HepG2 (cell line): Measurements from ENCODE around the gene MARCHF9. TPM values are rescaled to one million over a fixed set of nuclear protein-coding genes. Genes with fewer than 3 reads are reported as not detected.

Experiments used
- AKAP8 ChIP-seq: sonication (generic); formaldehyde crosslinking; IDR thresholded peaks from 2 replicates; pipeline ENCODE4 v1.5.1; 2020; ENCODE audit warnings: mild to moderate bottlenecking, missing genetic modification reagents
- ATF4 ChIP-seq, 2 experiments: fragments of 450-650 bp in 1 of 2; sonication (generic) in 1 of 2; formaldehyde crosslinking; IDR thresholded peaks; 2 replicates each; pipeline versions ENCODE4 v1.5.0 to v1.8.0; 2020 to 2022; ENCODE audit warnings: mild to moderate bottlenecking in 1 of 2, missing genetic modification reagents in 1 of 2
- CENPBD1 ChIP-seq: sonication (generic); formaldehyde crosslinking; IDR thresholded peaks from 2 replicates; pipeline ENCODE4 v1.8.0; 2022; ENCODE audit warnings: missing genetic modification reagents, low read depth, mild to moderate bottlenecking, borderline replicate concordance
- CERS6 ChIP-seq: sonication (generic); formaldehyde crosslinking; IDR thresholded peaks from 2 replicates; pipeline ENCODE4 v1.5.0; 2020; ENCODE audit warnings: missing genetic modification reagents
- FOXO4 ChIP-seq: sonication (generic); formaldehyde crosslinking; conservative IDR thresholded peaks from 2 replicates; pipeline ENCODE4 v1.8.1; 2023; ENCODE audit warnings: missing genetic modification reagents
- GZF1 ChIP-seq: sonication (generic); formaldehyde crosslinking; IDR thresholded peaks from 2 replicates; pipeline ENCODE4 v1.5.1; 2020; ENCODE audit warnings: mild to moderate bottlenecking, missing genetic modification reagents
- IKZF5 ChIP-seq: IDR thresholded peaks from 2 replicates; pipeline ENCODE4 v1.6.1; 2018; ENCODE audit warnings: missing genetic modification reagents, mild to moderate bottlenecking, missing compliant biosample characterization
- KAT8 ChIP-seq: IDR thresholded peaks from 2 replicates; pipeline ENCODE4 v1.6.1; 2016; ENCODE audit warnings: missing genetic modification reagents, missing compliant biosample characterization
- KMT2B ChIP-seq: IDR thresholded peaks from 2 replicates; pipeline ENCODE4 v1.6.1; 2016; ENCODE audit warnings: missing genetic modification reagents, missing compliant biosample characterization
- PRPF4 ChIP-seq: fragments of 200-400 bp; formaldehyde crosslinking; IDR thresholded peaks from 2 replicates; pipeline ENCODE4 v1.6.1; 2016; ENCODE audit warnings: low read length, low read depth; ENCODE audit not compliant: poor library complexity, severe bottlenecking
- SRSF4 ChIP-seq: fragments of 200-400 bp; formaldehyde crosslinking; IDR thresholded peaks from one replicate; pipeline ENCODE4 v1.6.1; 2018; ENCODE audit warnings: mild to moderate bottlenecking, low read depth, low read length, moderate library complexity; ENCODE audit not compliant: poor library complexity, severe bottlenecking
- TFDP1 ChIP-seq: IDR thresholded peaks from 2 replicates; pipeline ENCODE4 v1.6.1; 2016; ENCODE audit warnings: missing compliant biosample characterization, missing genetic modification reagents, borderline replicate concordance
- ZBTB14 ChIP-seq: sonication (generic); formaldehyde crosslinking; IDR thresholded peaks from 2 replicates; pipeline ENCODE4 v1.4.0; 2020; ENCODE audit warnings: missing genetic modification reagents
- ZFX ChIP-seq: sonication (generic); formaldehyde crosslinking; IDR thresholded peaks from 2 replicates; pipeline ENCODE4 v1.4.0; 2020; ENCODE audit warnings: mild to moderate bottlenecking, low read depth, missing genetic modification reagents, moderate library complexity
- ZNF263 ChIP-seq: sonication (generic); formaldehyde crosslinking; IDR thresholded peaks from 2 replicates; pipeline ENCODE4 v1.4.0; 2020; ENCODE audit warnings: missing genetic modification reagents
- ZNF331 ChIP-seq: sonication (generic); formaldehyde crosslinking; IDR thresholded peaks from 2 replicates; pipeline ENCODE4 v1.4.0; 2020; ENCODE audit warnings: missing genetic modification reagents
- ZNF468 ChIP-seq: sonication (generic); formaldehyde crosslinking; IDR thresholded peaks from 2 replicates; pipeline ENCODE4 v1.8.0; 2022; ENCODE audit warnings: mild to moderate bottlenecking, moderate library complexity, missing genetic modification reagents
- ZNF546 ChIP-seq: sonication (generic); formaldehyde crosslinking; conservative IDR thresholded peaks from 2 replicates; pipeline ENCODE4 v1.8.1; 2023; ENCODE audit warnings: mild to moderate bottlenecking, missing genetic modification reagents
- ZNF547 ChIP-seq: sonication (generic); formaldehyde crosslinking; IDR thresholded peaks from 2 replicates; pipeline ENCODE4 v1.5.1; 2020; ENCODE audit warnings: mild to moderate bottlenecking, missing genetic modification reagents
- ZNF549 ChIP-seq: sonication (generic); formaldehyde crosslinking; IDR thresholded peaks from 2 replicates; pipeline ENCODE4 v1.5.0; 2020; ENCODE audit warnings: missing genetic modification reagents
- ZNF775 ChIP-seq: sonication (generic); formaldehyde crosslinking; IDR thresholded peaks from 2 replicates; pipeline ENCODE4 v1.4.0; 2020; ENCODE audit warnings: missing genetic modification reagents, mild to moderate bottlenecking, moderate library complexity, borderline replicate concordance
- ZSCAN12 ChIP-seq: sonication (generic); formaldehyde crosslinking; IDR thresholded peaks from 2 replicates; pipeline ENCODE4 v1.9.0; 2021; ENCODE audit warnings: mild to moderate bottlenecking, missing genetic modification reagents
- ZSCAN9 ChIP-seq: IDR thresholded peaks from 2 replicates; pipeline ENCODE4 v1.6.1; 2016; ENCODE audit warnings: borderline replicate concordance
- polyA plus RNA-seq, 8 experiments: library from polyadenylated mRNA; depleted of rRNA in 3 of 8; stranded (reverse) in 7 of 8; unstranded in 1 of 8; fragments of >200 nt; fragmentation: Illumina TruSeq in 4 of 8; extraction: Trizol in 4 of 8; gene quantifications; 2 replicates each; pipeline versions ENCODE4 v1.2.1 to v1.2.3, GENCODE V29; 2011 to 2016; ENCODE audit warnings: low read depth in 4 of 8, missing spikeins in 1 of 8, mixed read lengths in 1 of 8; ENCODE audit not compliant: insufficient read depth in 1 of 8
- total RNA-seq, 5 experiments: library from RNA; depleted of rRNA; stranded (reverse); fragments of >200 nt; fragmentation: Illumina TruSeq; extraction: Trizol; gene quantifications; 2 replicates each; pipeline ENCODE4 v1.2.3, GENCODE V29; 2016; ENCODE audit warnings: low read depth in 1 of 5

The MARCHF9 gene
- total and polyA plus RNA-seq, 2 of the 13 experiments (the other 11 are each of a cell fraction or from before 2014, with no cell fraction given) = 5.7 to 9.6 TPM

GRCh38 chr12:57771873-57772428, 17.0 kb downstream of the MARCHF9 start, which contains the start of gene METTL1 (continued):
- TF ChIP-seq CERS6 (no peak), AKAP8 (CRISPR knock-in tag) (peak; percentile 59), ZNF549 (no peak), ATF4 (CRISPR knock-in tag; IDR thresholded peaks at IDR 0.05) (peak in 1 of 2 experiments; percentile 72; a peak in 2 of 4 replicates), FOXO4 (CRISPR knock-in tag) (peak; percentile 98; the same call in 1 of the 2 replicates), KAT8 (CRISPR knock-in tag) (peak; percentile 94), GZF1 (no peak), ZFX (CRISPR knock-in tag) (peak; percentile 98), ZNF263 (CRISPR knock-in tag) (peak; percentile 82), KMT2B (CRISPR knock-in tag) (peak; percentile 86), ZNF775 (peak; percentile 65; the same call in 1 of the 2 replicates), ZNF331 (peak; percentile 90), TFDP1 (CRISPR knock-in tag) (peak; percentile 72; the same call in 1 of the 2 replicates), ZNF547 (CRISPR knock-in tag) (peak; percentile 55), ZNF546 (CRISPR knock-in tag) (peak; percentile 73; the same call in 1 of the 2 replicates), IKZF5 (CRISPR knock-in tag) (peak; percentile 78), SRSF4 (no peak), CENPBD1 (CRISPR knock-in tag) (0 out of 2 replicates have a peak, but pooled peaks have one; percentile 71), ZBTB14 (CRISPR knock-in tag) (no peak), ZSCAN12 (0 out of 2 replicates have a peak, but pooled peaks have one; percentile 23), ZNF468 (CRISPR knock-in tag) (no peak), PRPF4 (no peak), ZSCAN9 (peak; percentile 81)
